Upper lobe of left lung (tissue), 4 donors: ENCODE measurements around the gene H6PD.

Source experiments
- EP300 ChIP-seq, 4 donors: sonication (generic); formaldehyde crosslinking; IDR thresholded peaks; one replicate each; pipeline ENCODE4 v1.5.1; 2017; ENCODE audit warnings: antibody characterized with exemption in 4 of 4, control low read depth in 2 of 4
- POLR2A ChIP-seq, 4 donors: fragments of 450-650 bp; IDR thresholded peaks; one replicate each; pipeline ENCODE4 v1.5.1; 2016 to 2017; ENCODE audit warnings: antibody characterized with exemption in 4 of 4, mild to moderate bottlenecking in 2 of 4
- TF ChIP-seq, protein P1 (sequence below), 6 experiments: fragments of 450-650 bp in 4 of 6; fragments of 200-600 bp in 2 of 6; sonication (generic) in 2 of 6; IDR thresholded peaks; one replicate each; pipeline ENCODE4 v1.5.1; 2016 to 2019; ENCODE audit warnings: antibody characterized with exemption in 6 of 6

DNA sequence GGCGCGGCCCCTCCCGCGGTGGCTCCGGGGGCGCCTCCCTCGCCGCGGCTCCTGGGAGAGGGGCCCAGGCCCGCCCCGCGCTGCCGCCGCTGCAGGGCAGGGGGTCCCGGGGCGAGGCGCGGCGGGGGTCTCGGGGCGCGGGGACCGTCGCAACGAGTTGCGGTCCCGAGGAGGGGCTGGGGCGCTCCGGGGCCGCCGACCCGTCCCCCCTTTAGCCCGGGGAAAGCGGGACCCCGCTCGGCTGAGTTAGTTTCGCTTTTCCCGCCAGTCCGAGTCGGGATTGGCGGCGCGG lies 58.6 kb downstream of the H6PD start:
- TF ChIP-seq, protein P1, sequence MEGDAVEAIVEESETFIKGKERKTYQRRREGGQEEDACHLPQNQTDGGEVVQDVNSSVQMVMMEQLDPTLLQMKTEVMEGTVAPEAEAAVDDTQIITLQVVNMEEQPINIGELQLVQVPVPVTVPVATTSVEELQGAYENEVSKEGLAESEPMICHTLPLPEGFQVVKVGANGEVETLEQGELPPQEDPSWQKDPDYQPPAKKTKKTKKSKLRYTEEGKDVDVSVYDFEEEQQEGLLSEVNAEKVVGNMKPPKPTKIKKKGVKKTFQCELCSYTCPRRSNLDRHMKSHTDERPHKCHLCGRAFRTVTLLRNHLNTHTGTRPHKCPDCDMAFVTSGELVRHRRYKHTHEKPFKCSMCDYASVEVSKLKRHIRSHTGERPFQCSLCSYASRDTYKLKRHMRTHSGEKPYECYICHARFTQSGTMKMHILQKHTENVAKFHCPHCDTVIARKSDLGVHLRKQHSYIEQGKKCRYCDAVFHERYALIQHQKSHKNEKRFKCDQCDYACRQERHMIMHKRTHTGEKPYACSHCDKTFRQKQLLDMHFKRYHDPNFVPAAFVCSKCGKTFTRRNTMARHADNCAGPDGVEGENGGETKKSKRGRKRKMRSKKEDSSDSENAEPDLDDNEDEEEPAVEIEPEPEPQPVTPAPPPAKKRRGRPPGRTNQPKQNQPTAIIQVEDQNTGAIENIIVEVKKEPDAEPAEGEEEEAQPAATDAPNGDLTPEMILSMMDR (IDR thresholded peaks at IDR 0.05), result no peak
- no peak for TF ChIP-seq EP300 (IDR thresholded peaks at IDR 0.05)
- no peak for TF ChIP-seq POLR2A (IDR thresholded peaks at IDR 0.05)
